Epithelial cell of esophagus (primary cell): ENCODE results near the gene IER5.

Experiments
- DNase-seq: peaks from one replicate; pipeline ENCODE4 v3.0.0; 2010; ENCODE audit warnings: low read depth
- H3K4me3 ChIP-seq: 2 replicates; pipeline ENCODE4 v1.5.1; 2011; ENCODE audit warnings: mild to moderate bottlenecking, low read length, control low read depth
- CTCF ChIP-seq: IDR thresholded peaks from 2 replicates; pipeline ENCODE4 v1.5.1; 2011; ENCODE audit warnings: low read depth, mild to moderate bottlenecking, low read length, control low read depth, inconsistent platforms; ENCODE audit not compliant: insufficient read depth; ENCODE audit errors: missing control alignments

Gene IER5

GRCh38 chr1:181106022-181106312, 17.5 kb downstream of the IER5 start:
- H3K4me3 ChIP-seq: no peak overlapping the region
- no peak for TF ChIP-seq CTCF
- no peak for DNase-seq

GRCh38 chr1:181106479-181106878, 18.0 kb downstream of the IER5 start:
- no peak for TF ChIP-seq CTCF
- no peak for DNase-seq
- H3K4me3 ChIP-seq: no peak overlapping the region

- no peak for DNase-seq
- no peak overlapping the region for H3K4me3 ChIP-seq
- TF ChIP-seq CTCF: no peak
Observed at GRCh38 chr1:181107711-181108110, 19.2 kb downstream of the IER5 start.

GRCh38 chr1:181108304-181108867, 19.9 kb downstream of the IER5 start:
- no peak for TF ChIP-seq CTCF
- no peak overlapping the region for H3K4me3 ChIP-seq
- no peak for DNase-seq

GRCh38 chr1:181110013-181110412, 21.5 kb downstream of the IER5 start:
- TF ChIP-seq CTCF: no peak
- H3K4me3 ChIP-seq: no peak overlapping the region
- no peak for DNase-seq

- peak; percentile 71 for DNase-seq
- TF ChIP-seq CTCF: no peak
- no peak overlapping the region for H3K4me3 ChIP-seq
Observed at GRCh38 chr1:181111559-181111958, 23.1 kb downstream of the IER5 start.

GRCh38 chr1:181112071-181112929, 23.8 kb downstream of the IER5 start:
- no peak for TF ChIP-seq CTCF
- DNase-seq: peak; percentile 100
- no peak overlapping the region for H3K4me3 ChIP-seq
